SK-N-MC (cell line): ENCODE data around the gene CCL20.

Source experiments
- EZH2 ChIP-seq: fragments of 200-600 bp; sonication (generic); IDR thresholded peaks from one replicate; pipeline ENCODE4 v1.6.1; 2017; ENCODE audit warnings: antibody characterized with exemption
- POLR2AphosphoS5 ChIP-seq: IDR thresholded peaks from 2 replicates; pipeline ENCODE4 v1.6.1; 2012; ENCODE audit warnings: mild to moderate bottlenecking, low read depth, low read length, borderline replicate concordance

- TF ChIP-seq EZH2, result no peak
- no peak for TF ChIP-seq POLR2AphosphoS5
Measured at GRCh38 chr2:227783404-227784138, 30.1 kb upstream of the CCL20 start.
